SH-SY5Y (cell line): ENCODE results near the gene CYB561D2.

ENCODE experiments used
- GATA2 ChIP-seq: IDR thresholded peaks from 2 replicates; pipeline ENCODE4 v1.6.1; 2011; ENCODE audit warnings: mild to moderate bottlenecking, low read depth, low read length
- GATA3 ChIP-seq: IDR thresholded peaks from 2 replicates; pipeline ENCODE4 v1.6.1; 2011; ENCODE audit warnings: low read depth, mild to moderate bottlenecking, low read length, moderate library complexity

DNA sequence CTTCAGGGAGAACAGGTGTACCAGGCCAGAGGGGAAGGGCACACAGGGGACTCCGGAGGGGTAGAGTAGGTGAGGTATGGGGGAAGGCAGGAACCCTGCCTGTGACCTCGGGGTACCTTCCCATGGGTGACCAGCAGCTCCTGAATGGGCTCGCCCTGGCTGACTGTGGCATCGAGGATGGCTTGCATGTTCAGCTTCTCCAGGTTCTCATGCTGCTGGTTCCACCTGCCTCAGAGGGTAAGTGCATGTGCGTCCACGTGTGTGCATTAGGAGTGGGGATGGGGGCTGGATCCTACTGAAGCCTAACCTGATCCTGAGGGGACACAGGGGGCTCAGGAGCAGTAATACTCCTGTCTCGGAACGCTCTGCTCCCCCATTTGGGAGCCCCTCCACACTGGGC, 5.7 kb upstream of the CYB561D2 start:
- no peak for TF ChIP-seq GATA2
- no peak for TF ChIP-seq GATA3
